HG03280 (cell line): ENCODE data around the gene RBM39.
"Not testable (repeated sequence)": the region's sequence is repeated elsewhere in the genome, so short reads cannot be mapped to it uniquely, and the experiment has no call there.

Source experiments
- ATAC-seq: cut with Tn5 transposase; IDR thresholded peaks from one replicate; pipeline ENCODE4 v1.9.1; 2021; ENCODE audit warnings: mild to moderate bottlenecking, moderate library complexity; ENCODE audit not compliant: unreplicated experiment

The RBM39 gene

GRCh38 chr20:35726842-35727711 is 15.0 kb downstream of the RBM39 start:
- no peak for ATAC-seq

GRCh38 chr20:35724321-35725230 is 17.5 kb downstream of the RBM39 start:
- no peak for ATAC-seq

- not testable (repeated sequence) for ATAC-seq
These were observed 18.3 kb downstream of the RBM39 start for GRCh38 chr20:35723652-35724320.

- ATAC-seq = not testable (repeated sequence)
These were observed 18.8 kb downstream of the RBM39 start for GRCh38 chr20:35723275-35723639.

- ATAC-seq = no peak
These were observed 20.4 kb downstream of the RBM39 start for GRCh38 chr20:35721621-35722020.

- ATAC-seq = no peak
These were observed 20.8 kb downstream of the RBM39 start for GRCh38 chr20:35721219-35721618.

- no peak for ATAC-seq
These were observed 21.6 kb downstream of the RBM39 start for GRCh38 chr20:35720165-35721123.

GRCh38 chr20:35719717-35720116 is 22.3 kb downstream of the RBM39 start:
- no peak for ATAC-seq

GRCh38 chr20:35718972-35719635 is 23.0 kb downstream of the RBM39 start:
- ATAC-seq = no peak

GRCh38 chr20:35718321-35718720 is 23.7 kb downstream of the RBM39 start:
- not testable (repeated sequence) for ATAC-seq

GRCh38 chr20:35716330-35716729 is 25.7 kb downstream of the RBM39 start:
- ATAC-seq = no peak

GRCh38 chr20:35715652-35716051 is 26.4 kb downstream of the RBM39 start:
- no peak for ATAC-seq

- ATAC-seq = no peak
These were observed 27.9 kb downstream of the RBM39 start for GRCh38 chr20:35714127-35714526.

- ATAC-seq = not testable (repeated sequence)
These were observed 28.9 kb downstream of the RBM39 start for GRCh38 chr20:35713120-35713519.

GRCh38 chr20:35711588-35712209 is 30.4 kb downstream of the RBM39 start:
- no peak for ATAC-seq

- ATAC-seq = no peak
These were observed 31.0 kb downstream of the RBM39 start for GRCh38 chr20:35710884-35711587.

- no peak for ATAC-seq
These were observed 32.0 kb downstream of the RBM39 start for GRCh38 chr20:35710039-35710438.

- no peak for ATAC-seq
These were observed 32.8 kb downstream of the RBM39 start for GRCh38 chr20:35709259-35709658.
